Measurements from ENCODE around the gene OSMR. TPM values are rescaled to one million over a fixed set of nuclear protein-coding genes. Genes with fewer than 3 reads are reported as not detected.

OSMR gene
- total RNA-seq, 1 experiment from 2014 or later, result not detected

GRCh38 chr5:38911933-38912332 is 66.1 kb downstream of the OSMR start:
- in situ Hi-C loops (cut with HindIII; ENCODE audit: low sequenced_read_pairs), result no loop called here
- no peak for DNase-seq (ENCODE audit: low spot score)

GRCh38 chr5:38913714-38914113 is 67.9 kb downstream of the OSMR start:
- no peak for DNase-seq (ENCODE audit: low spot score)
- in situ Hi-C loops (cut with HindIII; ENCODE audit: low sequenced_read_pairs), result no loop called here

GRCh38 chr5:38916802-38917201 is 71.0 kb downstream of the OSMR start:
- in situ Hi-C loops (cut with HindIII; ENCODE audit: low sequenced_read_pairs), result no loop called here
- no peak for DNase-seq (ENCODE audit: low spot score)

- in situ Hi-C loops (cut with HindIII; ENCODE audit: low sequenced_read_pairs), result no loop called here
- no peak for DNase-seq (ENCODE audit: low spot score)
Observed at GRCh38 chr5:38921174-38921573, 75.4 kb downstream of the OSMR start.

- DNase-seq (ENCODE audit: low spot score), result peak; percentile 32
- in situ Hi-C loops (cut with HindIII; ENCODE audit: low sequenced_read_pairs), result no loop called here
Observed at GRCh38 chr5:38922199-38922598, 76.4 kb downstream of the OSMR start.

- in situ Hi-C loops (cut with HindIII; ENCODE audit: low sequenced_read_pairs), result no loop called here
- no peak for DNase-seq (ENCODE audit: low spot score)
Observed at GRCh38 chr5:38923661-38924451, 78.0 kb downstream of the OSMR start.

GRCh38 chr5:38925154-38925925 is 79.5 kb downstream of the OSMR start:
- in situ Hi-C loops (cut with HindIII; ENCODE audit: low sequenced_read_pairs), result no loop called here
- DNase-seq (ENCODE audit: low spot score), result no peak

- in situ Hi-C loops (cut with HindIII; ENCODE audit: low sequenced_read_pairs), result no loop called here
Observed at GRCh38 chr5:38926121-38926520, 80.3 kb downstream of the OSMR start.

GRCh38 chr5:38927470-38927869 is 81.7 kb downstream of the OSMR start:
- in situ Hi-C loops (cut with HindIII; ENCODE audit: low sequenced_read_pairs), result no loop called here
- DNase-seq (ENCODE audit: low spot score), result no peak

More at GRCh38 chr5:38926121-38926520, 80.3 kb downstream of the OSMR start:
- no peak for DNase-seq (ENCODE audit: low spot score)

GRCh38 chr5:38929838-38930237 is 84.0 kb downstream of the OSMR start:
- in situ Hi-C loops (cut with HindIII; ENCODE audit: low sequenced_read_pairs), result no loop called here
- no peak for DNase-seq (ENCODE audit: low spot score)

- in situ Hi-C loops (cut with HindIII; ENCODE audit: low sequenced_read_pairs), result no loop called here
- no peak for DNase-seq (ENCODE audit: low spot score)
Observed at GRCh38 chr5:38931731-38932130, 85.9 kb downstream of the OSMR start.

- no peak for DNase-seq (ENCODE audit: low spot score)
Observed at GRCh38 chr5:38932854-38933408, 87.1 kb downstream of the OSMR start.

GRCh38 chr5:38935437-38935836 is 89.6 kb downstream of the OSMR start:
- no peak for DNase-seq (ENCODE audit: low spot score)
- in situ Hi-C loops (cut with HindIII; ENCODE audit: low sequenced_read_pairs), result no loop called here

More at GRCh38 chr5:38932854-38933408, 87.1 kb downstream of the OSMR start:
- in situ Hi-C loops (cut with HindIII; ENCODE audit: low sequenced_read_pairs), result no loop called here

GRCh38 chr5:38936269-38936668 is 90.5 kb downstream of the OSMR start:
- in situ Hi-C loops (cut with HindIII; ENCODE audit: low sequenced_read_pairs), result no loop called here
- DNase-seq (ENCODE audit: low spot score), result no peak

- no peak for DNase-seq (ENCODE audit: low spot score)
- in situ Hi-C loops (cut with HindIII; ENCODE audit: low sequenced_read_pairs), result no loop called here
Observed at GRCh38 chr5:38938424-38938823, 92.6 kb downstream of the OSMR start.

GRCh38 chr5:38938973-38939372 is 93.2 kb downstream of the OSMR start:
- DNase-seq (ENCODE audit: low spot score), result no peak
- in situ Hi-C loops (cut with HindIII; ENCODE audit: low sequenced_read_pairs), result no loop called here

GRCh38 chr5:38940230-38940858 is 94.5 kb downstream of the OSMR start:
- no peak for DNase-seq (ENCODE audit: low spot score)
- in situ Hi-C loops (cut with HindIII; ENCODE audit: low sequenced_read_pairs), result no loop called here

GRCh38 chr5:38941912-38942311 is 96.1 kb downstream of the OSMR start:
- in situ Hi-C loops (cut with HindIII; ENCODE audit: low sequenced_read_pairs), result no loop called here
- no peak for DNase-seq (ENCODE audit: low spot score)

- no peak for DNase-seq (ENCODE audit: low spot score)
- in situ Hi-C loops (cut with HindIII; ENCODE audit: low sequenced_read_pairs), result no loop called here
Observed at GRCh38 chr5:38944282-38944681, 98.5 kb downstream of the OSMR start.

GRCh38 chr5:38948501-38948900 is 102.7 kb downstream of the OSMR start:
- no peak for DNase-seq (ENCODE audit: low spot score)
- in situ Hi-C loops (cut with HindIII; ENCODE audit: low sequenced_read_pairs), result no loop called here
